GM18861 (cell line): ENCODE data around the gene RNF8.

Experiments
- ATAC-seq: cut with Tn5 transposase; IDR thresholded peaks from one replicate; pipeline ENCODE4 v1.9.1; 2021; ENCODE audit not compliant: unreplicated experiment

RNF8 gene

GRCh38 chr6:37357860-37358259 lies 4.1 kb downstream of the RNF8 start:
- no peak for ATAC-seq

- ATAC-seq: no peak
Observed at GRCh38 chr6:37359039-37359438, 5.3 kb downstream of the RNF8 start.

GRCh38 chr6:37362101-37362828 lies 8.5 kb downstream of the RNF8 start:
- no peak for ATAC-seq

DNA sequence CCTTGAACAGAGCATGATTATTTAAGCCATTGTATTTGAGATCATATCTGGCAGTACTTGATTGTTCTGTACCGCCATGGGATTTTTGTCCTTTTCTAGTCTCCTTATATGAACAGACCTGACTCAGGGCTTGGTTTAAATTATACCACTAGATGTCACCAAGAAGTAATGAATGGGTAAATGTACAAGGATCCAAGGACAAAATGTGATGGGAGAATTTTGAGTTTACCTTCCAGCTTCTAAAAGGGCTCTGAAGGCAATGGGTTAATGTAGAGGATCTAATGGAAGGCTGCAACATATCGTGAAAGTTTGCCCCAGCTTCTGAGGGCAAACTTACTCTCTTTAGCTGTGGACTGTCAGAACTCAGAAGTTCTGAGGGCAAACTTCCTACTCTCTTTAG lies 12.0 kb downstream of the RNF8 start:
- ATAC-seq: no peak

DNA sequence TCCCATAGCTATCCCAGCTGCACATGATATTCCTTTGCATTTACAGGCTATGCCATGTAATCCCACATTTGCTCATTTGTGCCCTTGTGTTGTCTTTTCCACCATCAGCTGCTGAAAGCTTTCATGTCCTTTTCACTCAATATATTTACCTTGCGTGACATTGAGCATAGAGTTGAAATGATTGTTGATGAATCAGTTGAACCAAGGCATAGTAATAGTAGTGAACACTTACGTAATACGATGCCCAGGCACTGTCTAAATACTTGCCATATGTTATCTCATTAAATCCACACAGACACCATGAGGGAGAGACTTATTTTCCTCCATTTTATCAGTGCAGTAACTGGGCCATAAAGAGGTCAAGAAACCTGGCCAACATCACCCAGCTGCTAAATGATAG lies 13.1 kb downstream of the RNF8 start:
- ATAC-seq: no peak

DNA sequence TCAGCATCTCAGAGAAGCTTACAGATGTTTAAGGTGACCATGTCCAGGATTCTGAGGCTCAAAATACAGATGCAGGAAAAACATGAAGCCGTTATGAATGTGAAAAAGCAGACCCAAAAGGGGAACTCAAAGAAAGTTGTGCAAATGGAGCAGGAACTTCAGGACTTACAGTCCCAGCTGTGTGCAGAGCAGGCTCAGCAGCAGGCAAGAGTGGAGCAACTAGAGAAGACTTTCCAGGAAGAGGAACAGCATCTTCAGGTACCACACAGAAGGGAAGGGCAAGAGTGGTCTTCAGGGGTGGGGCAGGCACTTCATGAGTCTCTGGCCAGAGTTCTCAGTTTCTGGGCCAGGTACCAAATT lies 15.2 kb downstream of the RNF8 start:
- ATAC-seq: no peak

DNA sequence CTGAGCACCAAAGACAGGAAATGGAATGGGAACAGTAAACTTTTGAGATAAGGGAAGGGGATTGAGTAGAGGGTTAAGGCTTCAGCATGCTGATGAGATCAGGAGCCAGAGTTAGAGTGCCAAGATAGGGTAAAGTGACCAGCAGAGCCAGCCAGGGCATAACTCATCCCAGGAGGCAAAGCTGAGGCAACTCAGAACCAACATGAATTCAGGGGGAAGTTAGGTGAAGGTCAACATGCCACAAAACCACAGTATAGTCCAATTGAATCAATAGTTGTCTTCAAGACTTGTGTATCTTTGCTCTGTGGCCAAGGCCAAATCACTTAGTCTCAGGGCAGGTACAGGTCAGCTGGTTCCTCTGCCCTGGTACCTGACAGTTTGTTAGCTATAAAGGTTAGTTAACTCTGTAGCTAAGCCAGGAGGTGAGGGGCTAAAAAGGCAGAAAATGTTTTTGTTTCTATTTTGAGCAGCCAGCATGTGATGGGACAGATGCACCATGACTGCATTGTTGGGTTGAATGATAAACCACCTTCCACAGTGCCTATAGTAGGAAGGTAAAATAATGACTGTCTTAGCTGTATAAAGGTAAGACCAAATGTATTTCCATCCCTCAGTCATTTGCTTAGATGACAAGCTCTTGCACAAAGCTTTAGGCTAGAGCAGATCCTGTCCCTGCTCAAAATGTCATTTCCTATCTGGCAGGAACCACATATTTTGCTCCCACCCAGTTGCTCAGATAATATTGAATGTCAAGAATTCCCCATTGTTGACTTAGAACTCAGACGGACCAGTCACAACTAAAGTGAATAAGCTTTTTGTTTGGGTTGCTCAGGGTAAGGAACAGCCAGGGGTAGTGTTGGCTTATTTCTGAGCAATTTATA lies 15.8 kb downstream of the RNF8 start:
- ATAC-seq: no peak

GRCh38 chr6:37371154-37372083 lies 17.6 kb downstream of the RNF8 start:
- no peak for ATAC-seq

GRCh38 chr6:37372116-37372515 lies 18.3 kb downstream of the RNF8 start:
- ATAC-seq: no peak

DNA sequence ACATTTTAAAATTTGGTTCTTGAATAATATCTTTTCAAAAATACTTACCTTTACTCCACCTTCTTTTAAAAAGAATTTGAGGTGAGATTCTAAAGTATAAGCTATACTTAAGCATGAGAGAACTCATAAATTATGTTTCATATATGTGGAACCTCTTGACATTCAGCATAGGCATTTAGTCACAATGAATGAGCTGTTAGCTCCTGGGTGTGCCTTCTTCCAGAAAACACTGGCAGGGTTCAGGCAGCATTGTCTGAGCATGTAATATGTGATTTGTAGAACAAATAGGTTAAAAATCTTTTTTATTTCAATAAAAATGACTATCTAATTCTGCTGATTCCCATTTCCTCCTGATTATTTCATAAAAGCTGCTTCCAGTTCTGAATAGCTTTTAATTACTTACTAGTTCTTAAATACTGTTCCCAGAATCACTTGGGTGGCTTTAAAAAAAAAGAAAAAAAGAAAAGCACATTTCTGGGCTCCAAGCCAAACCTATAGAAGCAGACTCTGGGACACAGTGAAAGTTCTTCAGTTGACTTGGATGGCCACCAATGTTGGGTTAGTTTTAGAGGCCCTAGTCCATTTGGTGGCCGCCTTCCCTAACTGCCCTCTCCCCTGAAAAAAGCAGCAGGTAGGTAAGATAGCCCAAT lies 20.2 kb downstream of the RNF8 start:
- no peak for ATAC-seq

DNA sequence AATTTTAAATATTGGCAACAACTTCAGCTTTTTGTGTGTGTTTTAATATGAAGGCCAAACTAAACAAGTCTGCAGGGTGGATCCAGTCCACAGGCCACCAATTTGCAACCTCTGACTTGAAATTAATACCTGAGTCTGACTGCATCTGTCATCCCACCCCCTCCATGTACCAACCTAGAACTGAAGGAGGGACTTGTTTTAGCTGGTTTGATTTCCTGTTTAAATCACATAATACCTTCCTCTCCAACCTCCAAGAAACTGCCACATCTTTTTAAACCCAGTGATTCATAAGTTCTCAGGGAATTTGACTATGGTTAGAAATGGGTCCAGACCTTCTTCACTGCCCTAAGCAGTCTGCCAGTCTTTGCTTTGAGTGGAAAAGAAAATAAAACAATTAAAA lies 21.6 kb downstream of the RNF8 start:
- no peak for ATAC-seq

- ATAC-seq: no peak
Observed at GRCh38 chr6:37376078-37376743, 22.4 kb downstream of the RNF8 start.

DNA sequence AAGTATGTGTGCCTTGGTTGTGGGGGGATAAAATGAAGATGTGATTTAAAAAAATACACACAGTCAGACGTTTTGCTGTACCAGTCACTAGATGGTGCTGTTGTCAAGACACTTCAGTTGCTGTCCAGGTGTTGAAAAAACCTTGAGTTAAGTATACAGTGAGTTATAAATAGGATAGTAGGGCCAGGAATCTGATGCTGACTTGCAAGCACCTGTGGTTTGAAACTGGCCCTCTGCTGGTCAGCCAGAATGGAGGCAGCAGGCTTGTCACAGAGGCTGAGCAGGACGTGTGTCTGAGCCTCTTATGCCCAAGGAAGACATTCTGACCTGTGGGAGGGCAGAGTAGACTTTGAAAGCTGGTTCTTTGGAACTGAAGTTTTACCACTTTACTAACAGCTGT lies 27.8 kb downstream of the RNF8 start:
- ATAC-seq: no peak

DNA sequence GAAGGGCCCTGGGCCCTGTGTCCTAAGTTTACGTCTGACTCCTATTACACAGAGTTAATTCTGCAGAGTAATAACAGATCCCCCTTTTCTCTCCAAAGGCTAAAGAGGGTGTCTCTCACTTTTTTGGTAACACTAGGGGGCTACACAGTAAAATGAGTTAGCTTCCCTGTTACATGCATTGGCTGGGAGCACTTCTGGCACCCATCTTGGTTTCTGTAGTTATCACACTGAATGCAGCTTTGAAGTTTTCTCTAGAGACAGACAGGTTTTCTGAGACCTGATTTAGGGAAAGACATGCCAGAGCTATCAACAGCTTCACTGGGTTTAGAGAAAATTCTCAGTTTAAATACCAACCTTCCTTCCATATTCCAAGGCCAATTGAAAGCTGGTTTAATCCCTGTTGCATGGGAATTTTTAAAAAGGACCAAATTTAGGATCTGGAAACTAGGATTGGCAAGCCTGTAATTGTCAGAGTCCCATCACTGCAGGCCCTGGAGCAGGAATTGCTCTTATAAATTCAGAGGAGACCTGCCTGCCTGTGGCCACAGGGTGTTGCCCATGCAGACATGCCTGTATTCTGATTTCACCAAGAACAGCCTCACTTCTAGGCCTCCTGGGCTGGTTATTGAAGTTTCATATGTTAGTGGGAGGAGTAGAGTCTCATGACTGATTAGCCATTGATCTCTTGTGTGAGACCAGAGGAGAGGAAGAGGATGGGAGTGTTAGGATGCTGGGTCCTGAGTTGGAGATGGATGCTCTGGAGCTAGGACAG lies 29.4 kb downstream of the RNF8 start:
- no peak for ATAC-seq

DNA sequence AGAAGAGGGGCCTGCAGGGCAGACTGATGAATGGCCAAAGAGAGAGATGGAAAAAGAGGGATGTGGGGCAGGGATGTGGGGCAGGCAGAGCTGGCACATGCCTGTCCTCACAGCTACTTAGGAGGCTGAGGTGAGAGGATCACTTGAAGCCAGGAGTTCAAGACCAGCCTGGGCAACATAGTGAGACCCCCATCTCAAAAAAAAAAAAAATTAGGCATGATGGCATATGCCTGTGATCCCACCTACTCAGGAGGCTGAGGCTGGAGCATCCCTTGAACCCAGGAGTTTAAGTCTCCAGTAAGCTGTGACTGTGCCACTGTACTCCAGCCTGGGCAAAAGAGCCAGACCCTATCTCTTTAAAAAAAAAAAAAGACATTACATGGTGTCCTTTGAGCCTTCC lies 34.8 kb downstream of the RNF8 start:
- no peak for ATAC-seq

- no peak for ATAC-seq
Observed at GRCh38 chr6:37389857-37390256, 36.1 kb downstream of the RNF8 start.

DNA sequence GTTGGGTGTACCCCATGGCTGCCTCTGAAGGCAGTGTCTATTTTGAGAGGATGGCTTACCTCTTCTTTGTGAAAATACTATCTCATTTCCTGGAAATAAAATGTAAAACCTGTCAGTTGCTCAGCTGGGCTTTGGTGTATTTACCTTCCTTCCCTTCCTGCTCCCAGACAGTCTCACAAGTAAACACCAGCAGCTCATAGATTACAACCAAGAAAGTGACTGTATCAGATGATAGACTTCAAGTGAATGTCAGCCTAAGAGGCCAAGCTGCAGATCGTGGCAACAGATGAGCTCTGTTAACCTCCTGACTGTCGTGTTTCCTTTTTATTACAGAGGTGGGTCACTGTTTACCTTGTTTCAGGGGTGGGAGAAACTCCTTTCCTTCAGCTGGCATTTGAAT lies 37.3 kb downstream of the RNF8 start:
- no peak for ATAC-seq

DNA sequence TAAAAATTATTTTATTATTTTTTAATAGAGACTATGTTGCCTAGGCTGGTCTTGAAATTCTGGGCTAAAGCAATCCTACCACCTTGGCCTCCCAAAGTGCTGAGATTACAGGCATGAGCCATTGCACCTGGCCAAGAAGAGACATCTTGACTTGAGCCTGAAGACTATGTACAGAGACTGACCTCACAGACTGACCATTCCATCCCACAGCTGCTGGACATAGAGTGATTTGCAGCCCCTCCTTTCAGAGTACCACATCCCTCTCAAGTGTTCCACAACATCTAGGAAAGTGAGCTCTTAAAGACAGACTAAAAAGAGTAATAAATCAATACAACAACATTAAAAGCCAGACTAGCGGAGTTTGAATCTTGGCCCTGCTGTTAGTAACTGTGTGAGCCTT lies 39.0 kb downstream of the RNF8 start:
- no peak for ATAC-seq

- no peak for ATAC-seq
Observed at GRCh38 chr6:37393381-37393929, 39.7 kb downstream of the RNF8 start.
